Measurements from ENCODE around the gene CNTNAP2. TPM values are rescaled to one million over a fixed set of nuclear protein-coding genes. Genes with fewer than 3 reads are reported as not detected.

Gene CNTNAP2
- total and polyA plus RNA-seq, 9 donors: 0.24 to 7.0 (median 1.5) TPM

DNA sequence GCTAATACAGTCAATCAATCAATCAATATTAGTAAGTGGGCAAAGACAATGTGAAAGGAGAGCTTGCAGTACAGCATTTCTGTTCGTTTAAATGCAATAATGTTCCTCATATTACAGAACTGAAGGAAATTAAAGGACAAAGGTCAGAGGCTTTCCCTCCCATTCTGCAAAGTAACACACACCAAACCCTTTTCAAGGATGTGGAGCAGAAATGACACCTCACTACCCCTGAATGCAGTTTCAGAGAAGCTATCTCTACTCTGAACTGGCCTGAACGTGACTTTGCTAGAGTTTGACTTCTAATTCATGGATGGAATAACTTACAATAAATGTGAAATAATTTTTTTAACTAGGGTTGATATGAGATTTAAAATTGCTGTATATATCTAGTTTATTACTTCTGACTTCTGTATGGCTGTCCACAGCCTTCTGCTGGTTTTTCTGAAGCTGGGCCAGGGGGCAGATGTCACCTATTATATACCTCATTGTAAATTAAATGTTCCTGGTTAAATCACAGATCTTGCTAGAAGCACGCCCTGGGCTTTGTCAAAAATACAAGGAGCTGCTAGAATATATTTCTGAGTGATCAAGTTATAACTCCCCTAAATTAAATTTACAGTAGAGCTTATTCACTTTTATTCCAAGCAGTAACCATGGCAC lies 2317.1 kb downstream of the CNTNAP2 start:
- Histone ChIP-seq H3K9me3 (no peaks in the 10 kb centered on the region), H3K27me3 (no peaks in the 10 kb centered on the region), H3K36me3 (no peaks in the 10 kb centered on the region), H3K27ac (no peak overlapping the region), H3K4me1 (ENCODE audit: insufficient read depth) (no peaks in the 10 kb centered on the region), H3K4me3 (no peak overlapping the region)
- TF ChIP-seq POLR2A (IDR thresholded peaks at IDR 0.05): no peak
- TF ChIP-seq, protein P1, sequence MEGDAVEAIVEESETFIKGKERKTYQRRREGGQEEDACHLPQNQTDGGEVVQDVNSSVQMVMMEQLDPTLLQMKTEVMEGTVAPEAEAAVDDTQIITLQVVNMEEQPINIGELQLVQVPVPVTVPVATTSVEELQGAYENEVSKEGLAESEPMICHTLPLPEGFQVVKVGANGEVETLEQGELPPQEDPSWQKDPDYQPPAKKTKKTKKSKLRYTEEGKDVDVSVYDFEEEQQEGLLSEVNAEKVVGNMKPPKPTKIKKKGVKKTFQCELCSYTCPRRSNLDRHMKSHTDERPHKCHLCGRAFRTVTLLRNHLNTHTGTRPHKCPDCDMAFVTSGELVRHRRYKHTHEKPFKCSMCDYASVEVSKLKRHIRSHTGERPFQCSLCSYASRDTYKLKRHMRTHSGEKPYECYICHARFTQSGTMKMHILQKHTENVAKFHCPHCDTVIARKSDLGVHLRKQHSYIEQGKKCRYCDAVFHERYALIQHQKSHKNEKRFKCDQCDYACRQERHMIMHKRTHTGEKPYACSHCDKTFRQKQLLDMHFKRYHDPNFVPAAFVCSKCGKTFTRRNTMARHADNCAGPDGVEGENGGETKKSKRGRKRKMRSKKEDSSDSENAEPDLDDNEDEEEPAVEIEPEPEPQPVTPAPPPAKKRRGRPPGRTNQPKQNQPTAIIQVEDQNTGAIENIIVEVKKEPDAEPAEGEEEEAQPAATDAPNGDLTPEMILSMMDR (IDR thresholded peaks at IDR 0.05): no peak
- no peak for TF ChIP-seq EP300 (IDR thresholded peaks at IDR 0.05)
- 68 to 81% (median 78%) methylated on average over 3 of the region's 3 CpGs for WGBS, 3 donors
- intact Hi-C loops (cut with DNase I): no loop called here
- no peak for DNase-seq

DNA sequence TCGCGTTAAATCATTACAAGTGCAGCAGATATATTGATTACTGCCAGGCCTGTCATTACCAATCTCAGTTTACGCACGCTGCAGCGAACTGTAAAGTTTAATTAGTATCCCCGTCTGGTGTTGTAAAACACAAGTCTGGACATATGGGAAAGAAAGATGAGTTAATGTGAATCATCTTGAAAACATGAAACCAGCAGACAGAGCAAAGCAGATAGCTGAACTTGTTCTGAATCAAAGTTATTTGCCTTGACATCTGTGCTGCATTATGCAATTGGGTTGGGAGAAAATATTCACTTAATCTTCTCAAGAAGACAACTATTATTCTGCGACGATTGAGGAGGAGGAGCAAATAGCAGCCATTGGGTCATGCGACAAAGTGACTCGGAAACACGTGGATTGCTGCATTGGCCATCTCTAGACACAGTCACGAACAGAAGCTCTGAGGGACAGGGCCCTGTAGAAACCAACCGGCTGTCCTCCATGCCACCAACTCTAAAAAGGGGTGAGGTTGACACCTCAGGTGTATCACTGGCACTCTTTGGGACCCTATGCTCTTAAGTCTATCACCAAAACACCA lies 2317.7 kb downstream of the CNTNAP2 start:
- intact Hi-C loops (cut with DNase I): no loop called here
- no peak overlapping the region for H3K4me3 ChIP-seq
- DNase-seq: no peak
- H3K27ac ChIP-seq: no peak overlapping the region
- TF ChIP-seq, protein P1 (IDR thresholded peaks at IDR 0.05): no peak
- TF ChIP-seq EP300 (IDR thresholded peaks at IDR 0.05): no peak
- no peak for TF ChIP-seq POLR2A (IDR thresholded peaks at IDR 0.05)
- H3K4me1 ChIP-seq (ENCODE audit: insufficient read depth): no peaks in the 10 kb centered on the region
- H3K9me3 ChIP-seq: no peaks in the 10 kb centered on the region
- no peaks in the 10 kb centered on the region for H3K36me3 ChIP-seq
- WGBS, 3 donors: 56 to 72% (median 65%) methylated on average over 13 of the region's 13 CpGs
- H3K27me3 ChIP-seq: no peaks in the 10 kb centered on the region

DNA sequence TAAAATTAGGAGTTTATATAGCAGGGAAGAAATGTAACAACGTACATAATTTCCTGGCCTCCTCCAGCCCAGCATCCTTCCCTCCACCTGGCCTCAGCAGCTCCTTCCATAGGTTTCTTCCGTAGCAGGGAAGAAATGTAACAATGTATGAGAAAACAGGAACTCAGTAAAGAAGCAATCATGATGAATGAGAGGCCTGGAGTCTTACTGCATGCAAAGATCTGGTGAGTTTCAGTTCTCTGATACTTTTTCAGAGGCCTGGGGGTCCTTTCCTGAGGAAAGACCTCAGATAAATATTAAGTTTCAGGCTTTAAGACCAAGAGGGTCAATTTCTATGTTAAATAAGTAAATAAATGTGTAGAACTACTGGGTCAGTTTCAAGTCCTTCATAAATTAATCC lies 2318.3 kb downstream of the CNTNAP2 start:
- no peak overlapping the region for H3K27ac ChIP-seq
- TF ChIP-seq, protein P1 (IDR thresholded peaks at IDR 0.05): no peak
- no peak for TF ChIP-seq POLR2A (IDR thresholded peaks at IDR 0.05)
- TF ChIP-seq EP300 (IDR thresholded peaks at IDR 0.05): no peak
- H3K27me3 ChIP-seq: no peaks in the 10 kb centered on the region
- intact Hi-C loops (cut with DNase I): no loop called here
- H3K36me3 ChIP-seq: no peaks in the 10 kb centered on the region
- no peak overlapping the region for H3K4me3 ChIP-seq
- H3K9me3 ChIP-seq: no peaks in the 10 kb centered on the region
- DNase-seq: no peak
- no peaks in the 10 kb centered on the region for H3K4me1 ChIP-seq (ENCODE audit: insufficient read depth)
- 68 to 82% (median 72%) methylated on average over 2 of the region's 2 CpGs for WGBS, 3 donors

DNA sequence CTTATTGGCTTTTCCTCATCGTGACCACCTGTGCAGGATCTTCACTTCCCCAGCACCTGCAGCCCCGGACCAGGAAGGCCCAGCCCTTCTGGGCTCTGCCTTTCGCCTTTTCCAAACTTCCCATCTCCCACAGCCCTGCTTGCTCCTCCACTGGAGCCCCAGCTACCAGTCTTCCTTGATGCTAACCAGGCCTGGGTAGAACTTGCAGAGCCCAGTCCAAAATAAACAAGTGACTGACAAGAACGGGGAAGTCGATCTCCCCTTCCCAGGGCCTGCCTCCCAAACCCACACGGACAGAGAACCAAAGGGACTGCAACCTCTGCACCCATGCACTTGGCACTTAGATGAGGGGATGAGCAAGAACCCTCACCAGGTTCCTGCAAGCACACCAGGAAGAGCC lies 2319.1 kb downstream of the CNTNAP2 start:
- 48 to 70% (median 49%) methylated on average over 6 of the region's 6 CpGs for WGBS, 3 donors
- Histone ChIP-seq H3K27ac (no peak overlapping the region), H3K4me1 (ENCODE audit: insufficient read depth) (no peaks in the 10 kb centered on the region), H3K27me3 (no peaks in the 10 kb centered on the region), H3K4me3 (no peak overlapping the region), H3K36me3 (no peaks in the 10 kb centered on the region), H3K9me3 (no peaks in the 10 kb centered on the region)
- intact Hi-C loops (cut with DNase I): no loop called here
- no peak for DNase-seq
- TF ChIP-seq EP300 (IDR thresholded peaks at IDR 0.05): no peak
- TF ChIP-seq, protein P1 (IDR thresholded peaks at IDR 0.05): no peak
- TF ChIP-seq POLR2A (IDR thresholded peaks at IDR 0.05): no peak
